ENCODE data around the gene NSUN3.

NSUN3 gene

DNA sequence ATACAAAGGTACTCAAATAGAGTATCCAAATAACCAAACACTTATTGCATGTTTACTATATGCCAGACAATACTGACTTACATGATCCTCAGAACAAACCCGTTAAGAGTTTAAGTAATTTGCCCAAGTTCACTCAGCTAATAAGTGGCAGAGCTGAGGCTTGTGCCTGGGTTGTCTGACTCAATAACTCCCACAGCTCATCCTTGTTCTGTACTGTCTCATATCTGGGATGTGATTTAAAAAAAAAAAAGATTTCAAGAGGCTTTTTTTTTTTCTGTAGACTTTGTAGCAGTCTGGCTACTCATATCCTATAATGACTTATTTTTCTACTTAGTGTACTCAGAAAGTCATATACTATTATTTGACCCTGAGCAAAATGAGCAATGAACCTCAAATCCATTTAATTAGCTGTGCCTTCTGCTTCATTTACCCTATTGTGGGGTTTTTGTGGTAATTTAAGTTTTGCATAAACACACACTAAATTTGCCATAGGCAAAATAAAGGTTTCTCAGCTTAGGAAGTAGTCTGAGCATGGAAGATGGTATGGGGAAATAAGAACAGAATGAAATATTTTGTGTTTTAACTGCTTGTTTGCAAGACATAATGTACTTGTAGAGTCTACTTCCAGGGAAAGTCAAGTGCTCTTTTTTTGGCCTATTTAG, 3.1 kb downstream of the NSUN3 start:
- no peaks in the 10 kb centered on the region for H3K27me3 ChIP-seq (ENCODE audit: insufficient read depth, low read length, poor library complexity)
- no peak overlapping the region for H3K4me3 ChIP-seq (ENCODE audit: low read depth in 1 of 2, low read length in 2 of 2)
- H3K36me3 ChIP-seq (ENCODE audit: insufficient read depth, low read length), result peaks cover 25% of the 10 kb centered on the region
- no peak for TF ChIP-seq EZH2 (IDR thresholded peaks at IDR 0.05; ENCODE audit: borderline replicate concordance, low read depth, low read length, severe bottlenecking)
- no peak for TF ChIP-seq CTCF (IDR thresholded peaks at IDR 0.05; ENCODE audit: borderline replicate concordance, extremely low read depth, low read length, poor library complexity, severe bottlenecking)
- H3K9ac ChIP-seq (ENCODE audit: low read depth, low read length), result no peak overlapping the region
- H3K79me2 ChIP-seq (ENCODE audit: insufficient read depth, low read length), result peaks cover 86% of the 10 kb centered on the region
- ATAC-seq (ENCODE audit: insufficient read depth, low read depth) (no peak), DNase-seq (no peak)
- H3K4me2 ChIP-seq (ENCODE audit: insufficient read depth, low read length), result peak overlapping the region; percentile 70
- peaks cover 43% of the 10 kb centered on the region for H3K4me1 ChIP-seq (ENCODE audit: insufficient read depth, low read length)
- H3K9me3 ChIP-seq (ENCODE audit: insufficient read depth, low read length, severe bottlenecking), result peaks cover 4% of the 10 kb centered on the region
- H4K20me1 ChIP-seq (ENCODE audit: insufficient read depth, low read length), result peaks cover 6% of the 10 kb centered on the region; the same call in 1 of the 2 replicates
- no peak overlapping the region for H2AFZ ChIP-seq (ENCODE audit: low read depth, low read length)
- no peak overlapping the region for H3K27ac ChIP-seq (ENCODE audit: low read length)

DNA sequence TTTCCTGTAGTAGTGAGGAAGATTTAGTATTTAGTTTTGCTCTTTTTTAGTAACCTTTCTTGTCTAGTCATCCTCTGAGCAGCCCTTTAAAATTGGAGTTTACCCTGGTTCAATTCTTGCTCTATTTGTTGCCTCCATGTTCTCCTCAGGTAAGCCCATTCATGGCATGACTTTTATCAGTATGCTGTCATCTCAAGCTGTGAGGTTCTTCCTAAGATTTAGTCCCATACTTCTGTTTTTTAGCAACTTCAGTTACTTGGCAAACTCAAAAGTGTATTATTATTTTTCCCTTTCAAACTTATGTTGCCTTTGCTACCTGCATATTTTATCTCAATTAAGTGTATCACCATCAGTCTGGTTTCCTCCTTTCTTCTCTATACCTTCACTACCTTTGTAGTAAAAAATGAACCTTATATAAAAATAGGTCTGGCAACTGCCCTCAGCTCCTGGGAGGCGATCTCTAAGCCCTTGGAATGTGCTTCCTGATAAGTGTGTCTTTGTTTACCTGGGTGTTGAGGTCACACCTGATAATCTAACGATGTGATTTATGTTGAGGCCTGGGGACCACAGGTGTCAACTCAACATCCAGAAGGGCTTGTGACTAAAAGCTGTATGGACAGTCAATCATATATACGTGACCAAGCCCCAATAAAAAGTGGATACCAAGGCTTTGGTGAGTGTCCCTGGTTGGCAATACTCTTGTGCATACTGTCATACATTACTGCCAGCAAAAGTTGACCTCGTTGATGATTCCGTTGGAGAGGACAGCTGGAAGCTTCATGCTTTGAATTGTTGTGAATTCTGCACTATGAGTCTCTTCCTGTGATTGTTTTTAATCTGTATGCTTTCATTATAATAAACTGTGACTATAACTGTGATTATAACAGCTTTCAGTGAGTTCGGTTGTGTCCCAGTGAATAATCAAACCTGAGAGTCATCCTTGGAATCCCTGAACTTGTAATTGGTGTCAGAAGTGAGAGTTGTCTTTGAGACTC, 3.9 kb downstream of the NSUN3 start:
- no peak overlapping the region for H3K9ac ChIP-seq (ENCODE audit: low read depth, low read length)
- no peak overlapping the region for H3K27ac ChIP-seq (ENCODE audit: low read length)
- peak overlapping the region; percentile 4; the same call in 1 of the 2 replicates for H3K4me2 ChIP-seq (ENCODE audit: insufficient read depth, low read length)
- H3K36me3 ChIP-seq (ENCODE audit: insufficient read depth, low read length), result peaks cover 28% of the 10 kb centered on the region
- H2AFZ ChIP-seq (ENCODE audit: low read depth, low read length), result no peak overlapping the region
- TF ChIP-seq EZH2 (IDR thresholded peaks at IDR 0.05; ENCODE audit: borderline replicate concordance, low read depth, low read length, severe bottlenecking) (no peak), CTCF (IDR thresholded peaks at IDR 0.05; ENCODE audit: borderline replicate concordance, extremely low read depth, low read length, poor library complexity, severe bottlenecking) (no peak)
- H3K79me2 ChIP-seq (ENCODE audit: insufficient read depth, low read length), result peaks cover 80% of the 10 kb centered on the region
- no peak for DNase-seq
- peaks cover 7% of the 10 kb centered on the region; the same call in 1 of the 2 replicates for H4K20me1 ChIP-seq (ENCODE audit: insufficient read depth, low read length)
- no peak overlapping the region for H3K4me3 ChIP-seq (ENCODE audit: low read depth in 1 of 2, low read length in 2 of 2)
- no peak for ATAC-seq (ENCODE audit: insufficient read depth, low read depth)
- no peaks in the 10 kb centered on the region for H3K27me3 ChIP-seq (ENCODE audit: insufficient read depth, low read length, poor library complexity)
- peaks cover 38% of the 10 kb centered on the region for H3K4me1 ChIP-seq (ENCODE audit: insufficient read depth, low read length)
- H3K9me3 ChIP-seq (ENCODE audit: insufficient read depth, low read length, severe bottlenecking), result peaks cover 4% of the 10 kb centered on the region

DNA sequence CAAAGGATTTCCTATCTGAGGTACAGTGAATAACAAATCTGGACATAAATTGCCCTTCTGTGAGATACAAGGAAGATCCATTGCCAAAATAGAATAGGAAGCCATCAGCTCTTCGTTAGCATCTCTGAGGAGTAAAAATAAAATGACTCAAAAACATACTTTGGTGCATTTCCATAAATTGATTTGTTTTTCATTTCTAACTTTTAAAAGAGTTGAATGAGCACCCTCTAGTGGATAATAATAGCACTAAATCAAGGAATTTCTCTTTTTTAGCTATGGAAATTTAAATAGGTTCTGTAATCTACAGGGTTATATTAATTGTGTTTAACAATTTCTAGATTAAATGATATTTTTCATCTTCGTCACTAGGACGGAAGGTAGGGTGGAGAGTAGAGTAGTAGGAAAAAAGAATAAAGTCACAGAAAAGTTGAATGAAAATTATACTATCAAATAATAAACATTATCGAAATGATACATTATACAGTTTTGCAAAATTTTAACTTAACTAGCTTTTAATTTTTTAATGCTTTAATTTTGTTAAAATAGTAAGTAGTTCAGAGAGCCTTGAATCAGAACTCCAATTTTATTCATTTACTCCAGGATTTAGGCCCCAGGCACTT, 6.4 kb downstream of the NSUN3 start:
- H3K79me2 ChIP-seq (ENCODE audit: insufficient read depth, low read length), result peaks cover 65% of the 10 kb centered on the region
- DNase-seq, result no peak
- H3K27ac ChIP-seq (ENCODE audit: low read length), result no peak overlapping the region
- H3K9me3 ChIP-seq (ENCODE audit: insufficient read depth, low read length, severe bottlenecking), result peaks cover 4% of the 10 kb centered on the region
- H3K27me3 ChIP-seq (ENCODE audit: insufficient read depth, low read length, poor library complexity), result no peaks in the 10 kb centered on the region
- peaks cover 12% of the 10 kb centered on the region; the same call in 1 of the 2 replicates for H4K20me1 ChIP-seq (ENCODE audit: insufficient read depth, low read length)
- H3K4me2 ChIP-seq (ENCODE audit: insufficient read depth, low read length), result no peak overlapping the region
- H3K4me1 ChIP-seq (ENCODE audit: insufficient read depth, low read length), result peaks cover 34% of the 10 kb centered on the region
- ATAC-seq (ENCODE audit: insufficient read depth, low read depth), result no peak
- H3K36me3 ChIP-seq (ENCODE audit: insufficient read depth, low read length), result peaks cover 39% of the 10 kb centered on the region
- H2AFZ ChIP-seq (ENCODE audit: low read depth, low read length), result no peak overlapping the region
- no peak for TF ChIP-seq EZH2 (IDR thresholded peaks at IDR 0.05; ENCODE audit: borderline replicate concordance, low read depth, low read length, severe bottlenecking)
- peak; percentile 67 for TF ChIP-seq CTCF (IDR thresholded peaks at IDR 0.05; ENCODE audit: borderline replicate concordance, extremely low read depth, low read length, poor library complexity, severe bottlenecking)
- H3K9ac ChIP-seq (ENCODE audit: low read depth, low read length), result no peak overlapping the region
- no peak overlapping the region for H3K4me3 ChIP-seq (ENCODE audit: low read depth in 1 of 2, low read length in 2 of 2)

All from DND-41 (cell line).